Neural cell (in vitro differentiated cells): Measurements from ENCODE around the gene HCST. TPM values are rescaled to one million over a fixed set of nuclear protein-coding genes. Genes with fewer than 3 reads are reported as not detected.

Experiments
- H2AFZ ChIP-seq: fragments of 200-600, 300-800 bp; sonication (generic), shearing (Covaris generic); 2 replicates; pipeline ENCODE4 v1.6.0; 2014; ENCODE audit warnings: low read depth, mild to moderate bottlenecking, antibody characterized with exemption, low read length, moderate library complexity
- H3F3A ChIP-seq: fragments of 200-600 bp; shearing (Covaris generic); 2 replicates; pipeline ENCODE4 v1.6.1; 2016; ENCODE audit warnings: mild to moderate bottlenecking, moderate library complexity, mixed read lengths, antibody characterized with exemption, low read length; ENCODE audit not compliant: insufficient read depth, poor library complexity, severe bottlenecking
- H3K27ac ChIP-seq: fragments of 200-600, 300-800 bp; sonication (generic), shearing (Covaris generic); 2 replicates; pipeline ENCODE4 v1.5.1; 2014; ENCODE audit warnings: mild to moderate bottlenecking, low read length, moderate library complexity
- H3K27me3 ChIP-seq: fragments of 300-800, 200-600 bp; sonication (generic), shearing (Covaris generic); 2 replicates; pipeline ENCODE4 v1.6.0; 2014; ENCODE audit warnings: mild to moderate bottlenecking, low read depth, low read length, moderate library complexity; ENCODE audit not compliant: insufficient read depth
- H3K36me3 ChIP-seq: fragments of 300-800, 200-600 bp; sonication (generic), shearing (Covaris generic); 2 replicates; pipeline ENCODE4 v1.5.1; 2014; ENCODE audit warnings: mild to moderate bottlenecking, antibody characterized with exemption, low read length, moderate library complexity; ENCODE audit not compliant: insufficient read depth
- H3K4me2 ChIP-seq: fragments of 300-800, 200-600 bp; sonication (generic), shearing (Covaris generic); 2 replicates; pipeline ENCODE4 v1.6.0; 2014; ENCODE audit warnings: mild to moderate bottlenecking, low read length
- H3K4me3 ChIP-seq: fragments of 300-800, 200-600 bp; sonication (generic), shearing (Covaris generic); 2 replicates; pipeline ENCODE4 v1.5.1; 2014; ENCODE audit warnings: mild to moderate bottlenecking, low read length, moderate library complexity
- H3K79me2 ChIP-seq: fragments of 200-600 bp; shearing (Covaris generic); replicated peaks from 2 replicates; pipeline ENCODE4 v1.6.0; 2014; ENCODE audit warnings: mild to moderate bottlenecking, low read length, moderate library complexity; ENCODE audit not compliant: insufficient read depth
- H3K9ac ChIP-seq: fragments of 300-800, 200-600 bp; sonication (generic), shearing (Covaris generic); 2 replicates; pipeline ENCODE4 v1.6.1; 2016; ENCODE audit warnings: mild to moderate bottlenecking, low read length, mixed read lengths
- H3K9me2 ChIP-seq: fragments of 200-600 bp; shearing (Covaris generic); 2 replicates; pipeline ENCODE4 v1.6.1; 2016; ENCODE audit warnings: mild to moderate bottlenecking, low read length, mixed read lengths; ENCODE audit not compliant: insufficient read depth
- H3K9me3 ChIP-seq: fragments of 200-600, 300-800 bp; sonication (generic), shearing (Covaris generic); 2 replicates; pipeline ENCODE4 v1.6.1; 2016; ENCODE audit warnings: mild to moderate bottlenecking, mixed run types, low read length, moderate library complexity, mixed read lengths
- H4K20me1 ChIP-seq: fragments of 200-600 bp; shearing (Covaris generic); 2 replicates; pipeline ENCODE4 v1.6.1; 2016; ENCODE audit warnings: mild to moderate bottlenecking, mixed run types; ENCODE audit not compliant: insufficient read depth
- CTCF ChIP-seq: fragments of 450-650 bp; IDR thresholded peaks from 2 replicates; pipeline ENCODE4 v1.5.1; 2014; ENCODE audit warnings: antibody characterized with exemption, mild to moderate bottlenecking, moderate library complexity; ENCODE audit not compliant: poor library complexity, severe bottlenecking
- EP300 ChIP-seq: fragments of 450-650 bp; conservative IDR thresholded peaks from 2 replicates; pipeline ENCODE4 v1.6.1; 2014; ENCODE audit warnings: antibody characterized with exemption, mild to moderate bottlenecking, moderate library complexity; ENCODE audit not compliant: poor library complexity, severe bottlenecking
- EZH2 ChIP-seq: fragments of 200-600, 300-800 bp; shearing (Covaris generic), sonication (generic); IDR thresholded peaks from 2 replicates; pipeline ENCODE4 v1.6.1; 2014; ENCODE audit warnings: antibody characterized with exemption, low read length, borderline replicate concordance, mild to moderate bottlenecking; ENCODE audit not compliant: insufficient read depth, poor library complexity, severe bottlenecking
- MXI1 ChIP-seq: fragments of 450-650 bp; conservative IDR thresholded peaks from 2 replicates; pipeline ENCODE4 v1.6.1; 2014; ENCODE audit warnings: antibody characterized with exemption, mild to moderate bottlenecking; ENCODE audit not compliant: poor library complexity, severe bottlenecking
- POLR2AphosphoS5 ChIP-seq: IDR thresholded peaks from 2 replicates; pipeline ENCODE4 v1.6.1; 2012
- RAD21 ChIP-seq: fragments of 450-650 bp; conservative IDR thresholded peaks from 2 replicates; pipeline ENCODE4 v1.6.1; 2014; ENCODE audit warnings: antibody characterized with exemption, mild to moderate bottlenecking, moderate library complexity
- REST ChIP-seq: IDR thresholded peaks from 2 replicates; pipeline ENCODE4 v1.6.1; 2012; ENCODE audit warnings: borderline replicate concordance
- SMC3 ChIP-seq: fragments of 450-650 bp; conservative IDR thresholded peaks from 2 replicates; pipeline ENCODE4 v1.6.1; 2014; ENCODE audit warnings: antibody characterized with exemption, mild to moderate bottlenecking, moderate library complexity; ENCODE audit not compliant: poor library complexity
- TAF1 ChIP-seq: IDR thresholded peaks from 2 replicates; pipeline ENCODE4 v1.6.1; 2012; ENCODE audit warnings: low read depth
- polyA plus RNA-seq: library from polyadenylated mRNA; depleted of rRNA; stranded (reverse); fragments of >200 nt; gene quantifications from 2 replicates; pipeline ENCODE4 v1.2.3, GENCODE V29; 2014

Gene HCST
- polyA plus RNA-seq, 1 donor from 2014 or later = not detected

- H3K79me2 ChIP-seq = no peaks in the 10 kb centered on the region
- no peak for TF ChIP-seq REST
- no peak for TF ChIP-seq SMC3
- H3K4me2 ChIP-seq = no peak overlapping the region
- no peak overlapping the region for H3K27ac ChIP-seq
- no peak overlapping the region for H3K4me3 ChIP-seq
- H3K9me3 ChIP-seq = no peaks in the 10 kb centered on the region
- no peak overlapping the region for H2AFZ ChIP-seq
- no peaks in the 10 kb centered on the region for H3F3A ChIP-seq
- H3K9ac ChIP-seq = no peak overlapping the region
- H4K20me1 ChIP-seq = no peaks in the 10 kb centered on the region
- no peaks in the 10 kb centered on the region for H3K9me2 ChIP-seq
- no peaks in the 10 kb centered on the region for H3K36me3 ChIP-seq
- peaks cover 17% of the 10 kb centered on the region for H3K27me3 ChIP-seq
Measured at GRCh38 chr19:35860436-35860817, 41.9 kb upstream of the HCST start.

- H3K9ac ChIP-seq = no peak overlapping the region
- no peaks in the 10 kb centered on the region for H3K9me3 ChIP-seq
- no peaks in the 10 kb centered on the region for H3F3A ChIP-seq
- H4K20me1 ChIP-seq = no peaks in the 10 kb centered on the region
- H3K4me3 ChIP-seq = no peak overlapping the region
- no peaks in the 10 kb centered on the region for H3K79me2 ChIP-seq
- H2AFZ ChIP-seq = no peak overlapping the region
- TF ChIP-seq REST (no peak), RAD21 (no peak), CTCF (no peak), EP300 (no peak), POLR2AphosphoS5 (no peak), MXI1 (no peak), TAF1 (no peak), EZH2 (no peak), SMC3 (no peak)
- H3K27me3 ChIP-seq = peaks cover 17% of the 10 kb centered on the region
- H3K36me3 ChIP-seq = no peaks in the 10 kb centered on the region
- no peaks in the 10 kb centered on the region for H3K9me2 ChIP-seq
- H3K27ac ChIP-seq = no peak overlapping the region
- no peak overlapping the region for H3K4me2 ChIP-seq
Measured at GRCh38 chr19:35860818-35861639, 41.3 kb upstream of the HCST start.
